GM12801 (cell line): ENCODE data around the gene CCDC15.

Experiments used
- TF ChIP-seq, protein P1 (sequence below): IDR thresholded peaks from one replicate; pipeline ENCODE4 v1.5.1; 2011; ENCODE audit warnings: control low read depth; ENCODE audit not compliant: insufficient read length; ENCODE audit errors: extremely low read depth

Gene CCDC15

DNA sequence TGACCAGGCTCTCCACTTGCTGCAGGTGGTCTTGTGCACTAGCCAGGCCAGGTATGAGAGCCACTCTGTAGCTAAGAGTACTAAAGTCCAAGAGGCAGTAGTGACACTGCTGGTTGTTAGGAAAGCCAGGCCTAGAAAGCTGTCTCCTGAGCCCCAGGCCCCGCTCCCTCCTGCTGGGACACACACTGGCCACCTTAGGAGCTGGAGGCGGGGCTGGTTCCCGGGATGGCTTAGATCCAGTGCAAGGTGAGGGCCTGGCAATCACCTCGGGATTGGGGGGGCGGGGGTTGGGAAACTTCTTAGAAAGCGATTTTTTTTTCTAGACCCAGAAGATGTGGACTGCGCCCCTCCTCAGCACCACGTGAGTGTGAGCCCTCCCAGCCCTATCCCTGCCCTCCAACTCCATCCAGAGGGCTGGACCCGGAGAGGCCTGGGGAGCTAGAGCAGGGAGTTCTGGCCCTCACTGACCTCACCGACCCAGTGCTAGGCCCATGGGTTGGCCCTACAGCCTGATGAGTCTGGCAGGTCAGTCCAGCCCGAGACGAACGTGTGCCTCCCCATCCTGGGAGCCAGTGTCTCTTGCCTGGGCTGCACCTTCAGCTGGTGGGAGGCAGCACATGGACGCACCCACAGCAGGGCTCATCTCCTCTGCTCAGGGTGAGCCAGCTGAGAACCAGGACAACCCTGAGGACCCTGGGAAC, 127.2 kb downstream of the CCDC15 start:
- TF ChIP-seq, protein P1, sequence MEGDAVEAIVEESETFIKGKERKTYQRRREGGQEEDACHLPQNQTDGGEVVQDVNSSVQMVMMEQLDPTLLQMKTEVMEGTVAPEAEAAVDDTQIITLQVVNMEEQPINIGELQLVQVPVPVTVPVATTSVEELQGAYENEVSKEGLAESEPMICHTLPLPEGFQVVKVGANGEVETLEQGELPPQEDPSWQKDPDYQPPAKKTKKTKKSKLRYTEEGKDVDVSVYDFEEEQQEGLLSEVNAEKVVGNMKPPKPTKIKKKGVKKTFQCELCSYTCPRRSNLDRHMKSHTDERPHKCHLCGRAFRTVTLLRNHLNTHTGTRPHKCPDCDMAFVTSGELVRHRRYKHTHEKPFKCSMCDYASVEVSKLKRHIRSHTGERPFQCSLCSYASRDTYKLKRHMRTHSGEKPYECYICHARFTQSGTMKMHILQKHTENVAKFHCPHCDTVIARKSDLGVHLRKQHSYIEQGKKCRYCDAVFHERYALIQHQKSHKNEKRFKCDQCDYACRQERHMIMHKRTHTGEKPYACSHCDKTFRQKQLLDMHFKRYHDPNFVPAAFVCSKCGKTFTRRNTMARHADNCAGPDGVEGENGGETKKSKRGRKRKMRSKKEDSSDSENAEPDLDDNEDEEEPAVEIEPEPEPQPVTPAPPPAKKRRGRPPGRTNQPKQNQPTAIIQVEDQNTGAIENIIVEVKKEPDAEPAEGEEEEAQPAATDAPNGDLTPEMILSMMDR: no peak

DNA sequence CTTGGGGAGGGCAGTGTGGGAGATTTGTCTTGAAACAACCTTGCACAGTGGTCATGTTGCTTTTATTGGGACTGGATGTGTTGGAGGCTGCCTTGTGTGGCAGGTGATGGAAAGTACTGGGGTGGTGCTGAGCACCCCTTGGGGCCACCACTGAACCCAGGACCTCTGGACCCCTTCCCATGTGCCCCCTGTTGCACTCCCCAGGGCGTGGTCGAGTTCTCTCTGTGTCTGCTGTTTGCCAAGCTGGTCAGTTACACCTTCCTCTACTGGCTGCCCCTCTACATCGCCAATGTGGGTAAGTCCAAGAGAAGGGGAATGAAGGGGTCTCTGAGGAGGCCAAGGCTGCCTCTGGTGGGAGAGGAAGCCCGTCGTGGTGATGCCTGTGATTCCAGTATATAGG, 128.0 kb downstream of the CCDC15 start:
- TF ChIP-seq, protein P1: no peak

DNA sequence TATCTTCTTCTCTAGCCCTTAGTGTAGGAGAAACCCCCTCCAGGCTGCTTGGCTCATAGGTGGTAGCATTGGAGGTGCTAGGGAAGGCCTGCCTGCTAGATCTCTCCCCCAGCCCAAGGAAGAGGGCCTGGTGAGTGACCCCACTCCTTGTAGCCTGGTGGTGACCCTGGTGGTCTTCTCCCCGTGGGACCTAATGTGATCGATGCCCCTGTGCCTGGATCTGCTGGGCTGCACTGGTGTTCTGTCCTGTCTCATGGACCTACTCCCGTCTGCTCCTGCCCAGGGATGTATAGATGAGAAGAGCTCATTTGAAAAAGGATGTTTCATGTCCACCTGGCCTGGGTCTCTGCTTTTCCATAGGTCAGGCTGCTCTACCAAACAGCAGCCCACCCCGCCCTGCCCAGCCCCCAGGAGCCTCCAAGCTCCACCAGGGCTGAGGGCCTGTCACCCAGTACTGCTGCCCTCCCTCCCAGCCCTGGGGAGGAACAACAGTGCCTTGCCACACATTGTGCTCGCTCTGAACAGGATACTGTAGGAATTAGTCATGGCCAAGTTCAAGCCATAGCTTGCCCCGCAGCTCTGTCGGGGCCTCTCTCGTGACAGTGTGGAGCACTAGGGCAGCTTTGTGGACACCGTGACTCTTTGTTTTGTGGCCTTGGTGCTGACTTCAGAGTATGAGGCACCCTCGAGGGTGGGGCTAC, 128.8 kb downstream of the CCDC15 start:
- TF ChIP-seq, protein P1: no peak

DNA sequence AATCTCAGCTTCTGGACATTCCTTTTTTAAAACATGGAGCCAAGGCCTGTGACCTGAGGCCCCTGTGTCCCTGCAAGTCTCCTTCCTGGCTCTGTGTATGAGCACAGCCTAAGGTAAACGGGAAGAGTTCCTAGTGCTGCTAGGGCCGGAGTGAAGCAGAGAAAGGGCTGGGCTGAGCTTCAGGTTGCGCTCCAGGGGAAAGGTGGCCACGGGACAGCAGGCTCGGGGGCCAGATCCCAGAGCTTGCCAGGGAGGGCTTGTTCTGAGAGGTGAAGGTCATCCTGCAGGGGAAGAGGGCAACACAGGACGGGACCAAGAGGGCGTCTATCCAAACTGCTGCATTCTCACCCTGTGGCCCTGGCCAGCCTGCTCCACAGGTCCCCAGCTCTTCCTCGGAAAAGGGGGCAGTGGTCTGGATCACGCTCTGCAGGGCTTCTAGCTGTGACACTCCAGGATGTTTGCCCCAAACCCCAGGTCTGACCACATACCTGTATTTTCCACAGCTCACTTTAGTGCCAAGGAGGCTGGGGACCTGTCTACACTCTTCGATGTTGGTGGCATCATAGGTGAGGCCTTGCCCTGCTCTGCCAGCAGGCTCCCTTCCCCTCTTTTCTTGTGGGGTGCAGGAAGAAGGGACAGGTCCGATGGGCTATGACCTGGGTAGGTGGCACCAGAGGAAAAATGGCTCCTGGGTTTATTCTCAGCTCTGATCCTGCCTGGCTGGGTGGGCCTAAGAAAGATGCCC, 129.5 kb downstream of the CCDC15 start:
- TF ChIP-seq, protein P1: no peak

DNA sequence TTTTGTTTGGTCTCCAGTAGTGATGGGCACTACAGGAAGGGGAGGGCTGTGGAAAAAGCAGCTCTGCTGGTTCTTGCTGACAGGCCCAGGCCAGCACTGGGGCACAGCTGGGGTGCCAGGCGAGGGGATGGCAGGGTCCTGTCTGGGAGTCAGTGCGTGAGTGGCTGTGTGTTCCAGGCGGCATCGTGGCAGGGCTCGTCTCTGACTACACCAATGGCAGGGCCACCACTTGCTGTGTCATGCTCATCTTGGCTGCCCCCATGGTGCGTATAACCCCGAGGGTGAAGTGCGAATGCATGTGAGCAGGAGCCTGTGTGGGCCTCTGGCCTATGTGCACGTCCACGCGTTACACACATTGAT, 130.0 kb downstream of the CCDC15 start:
- TF ChIP-seq, protein P1: no peak

DNA sequence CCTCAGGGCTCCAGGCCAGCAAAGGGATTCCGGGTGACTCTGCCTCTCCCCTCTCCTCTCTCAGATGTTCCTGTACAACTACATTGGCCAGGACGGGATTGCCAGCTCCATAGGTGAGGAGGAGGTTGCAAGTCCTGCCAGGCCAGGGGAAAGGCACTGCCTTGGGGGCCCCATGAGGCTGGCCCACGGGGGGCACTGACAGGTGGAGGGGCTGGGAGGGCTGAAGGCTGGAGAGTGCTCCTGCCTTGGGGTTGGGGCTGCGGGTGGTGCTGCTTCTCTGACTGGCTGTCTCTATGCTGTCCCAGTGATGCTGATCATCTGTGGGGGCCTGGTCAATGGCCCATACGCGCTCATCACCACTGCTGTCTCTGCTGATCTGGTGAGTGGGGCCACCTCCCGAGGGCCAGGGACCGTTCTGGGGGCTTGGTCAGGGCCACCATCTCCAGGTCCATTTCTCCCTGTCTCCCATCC, 130.8 kb downstream of the CCDC15 start:
- TF ChIP-seq, protein P1: no peak

DNA sequence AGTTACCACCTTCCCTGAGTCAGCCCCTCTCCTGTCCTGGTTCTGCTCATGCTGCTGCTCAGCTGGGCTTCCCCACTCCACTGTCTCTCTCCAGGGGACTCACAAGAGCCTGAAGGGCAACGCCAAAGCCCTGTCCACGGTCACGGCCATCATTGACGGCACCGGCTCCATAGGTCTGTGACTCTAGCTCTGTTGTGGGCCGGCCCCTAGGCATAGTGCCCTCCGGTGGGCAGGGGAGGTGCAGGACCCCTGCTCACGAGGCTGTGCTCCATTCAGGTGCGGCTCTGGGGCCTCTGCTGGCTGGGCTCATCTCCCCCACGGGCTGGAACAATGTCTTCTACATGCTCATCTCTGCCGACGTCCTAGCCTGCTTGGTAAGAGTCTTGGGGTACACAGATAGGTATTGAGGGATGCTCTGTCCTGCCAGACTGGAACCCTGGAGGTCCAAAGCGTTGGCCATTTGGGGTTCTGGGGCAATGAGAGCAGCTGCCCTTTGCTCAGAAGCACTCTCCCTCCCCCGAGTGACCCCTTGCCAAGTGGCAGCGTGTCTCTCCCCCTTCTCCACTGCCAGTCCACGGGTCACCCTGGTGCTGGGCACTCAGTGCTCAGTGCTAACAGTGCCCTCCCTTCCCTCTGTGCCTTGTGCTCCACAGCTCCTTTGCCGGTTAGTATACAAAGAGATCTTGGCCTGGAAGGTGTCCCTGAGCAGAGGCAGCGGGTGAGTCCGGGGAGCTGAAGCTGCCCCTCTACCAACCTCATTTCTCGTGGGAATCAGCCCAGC, 131.5 kb downstream of the CCDC15 start:
- TF ChIP-seq, protein P1: no peak
